HG03378 (cell line): Measurements from ENCODE around the gene AIDA.
"Not testable (repeated sequence)": the region's sequence is repeated elsewhere in the genome, so short reads cannot be mapped to it uniquely, and the experiment has no call there.

Experiments used
- ATAC-seq: cut with Tn5 transposase; IDR thresholded peaks from one replicate; pipeline ENCODE4 v1.9.1; 2021; ENCODE audit warnings: mild to moderate bottlenecking, moderate library complexity; ENCODE audit not compliant: unreplicated experiment

The AIDA gene

GRCh38 chr1:222712253-222713090, at the start of gene AIDA, which contains the start of gene BROX:
TSS of gene AIDA (minus strand) at chr1:222712491. CDS start at chr1:222712317, 174 bp downstream.
TSS of gene BROX (plus strand) at chr1:222712564. CDS start at chr1:222715700, 3,136 bp downstream.
- ATAC-seq = peak; percentile 59

GRCh38 chr1:222761083-222761482, 48.8 kb upstream of the AIDA start:
- no peak for ATAC-seq

GRCh38 chr1:222759451-222760035, 47.3 kb upstream of the AIDA start:
- ATAC-seq = no peak

- no peak for ATAC-seq
Observed at GRCh38 chr1:222757646-222758268, 45.5 kb upstream of the AIDA start.

GRCh38 chr1:222754366-222755139, 42.3 kb upstream of the AIDA start:
- no peak for ATAC-seq

GRCh38 chr1:222751255-222751654, 39.0 kb upstream of the AIDA start:
- no peak for ATAC-seq

GRCh38 chr1:222750651-222751050, 38.4 kb upstream of the AIDA start:
- peak; percentile 77 for ATAC-seq

GRCh38 chr1:222749927-222750326, 37.6 kb upstream of the AIDA start:
- no peak for ATAC-seq

- ATAC-seq = not testable (repeated sequence)
Observed at GRCh38 chr1:222741630-222742457, 29.6 kb upstream of the AIDA start.

- ATAC-seq = no peak
Observed at GRCh38 chr1:222739929-222740328, 27.6 kb upstream of the AIDA start.

- no peak for ATAC-seq
Observed at GRCh38 chr1:222739465-222739864, 27.2 kb upstream of the AIDA start.

- no peak for ATAC-seq
Observed at GRCh38 chr1:222736972-222737371, 24.7 kb upstream of the AIDA start, which contains the start of gene FAM177B. TSS of gene FAM177B (plus strand) at chr1:222737202. CDS start at chr1:222746546, 9,344 bp downstream.

GRCh38 chr1:222736470-222736869, 24.2 kb upstream of the AIDA start:
- ATAC-seq = no peak

- ATAC-seq = no peak
Observed at GRCh38 chr1:222734740-222735139, 22.4 kb upstream of the AIDA start.

- peak; percentile 98 for ATAC-seq
Observed at GRCh38 chr1:222732216-222733159, 20.2 kb upstream of the AIDA start.

- ATAC-seq = no peak
Observed at GRCh38 chr1:222730866-222731265, 18.6 kb upstream of the AIDA start.

GRCh38 chr1:222728746-222729145, 16.5 kb upstream of the AIDA start:
- ATAC-seq = no peak

- ATAC-seq = no peak
Observed at GRCh38 chr1:222716393-222716792, 4.1 kb upstream of the AIDA start.
